Neuron (in vitro differentiated cells): Measurements from ENCODE around the gene MYH10.
A peak's percentile ranks its signal among the peaks of the same experiment; 100 is the strongest.

Experiments used
- H2AFZ ChIP-seq: one replicate; pipeline ENCODE4 v1.6.1; 2013; ENCODE audit warnings: low read depth, mild to moderate bottlenecking, inconsistent platforms, low read length, moderate library complexity
- H3K27me3 ChIP-seq: one replicate; pipeline ENCODE4 v1.6.1; 2013; ENCODE audit warnings: low read length; ENCODE audit not compliant: insufficient read depth
- H3K36me3 ChIP-seq: one replicate; pipeline ENCODE4 v1.6.1; 2013; ENCODE audit warnings: low read length; ENCODE audit not compliant: insufficient read depth
- H3K4me1 ChIP-seq: one replicate; pipeline ENCODE4 v1.6.1; 2013; ENCODE audit warnings: low read length; ENCODE audit not compliant: insufficient read depth
- H3K4me3 ChIP-seq: 2 replicates; pipeline ENCODE4 v1.5.1; 2013; ENCODE audit warnings: mild to moderate bottlenecking, low read length, moderate library complexity
- H3K9me3 ChIP-seq: one replicate; pipeline ENCODE4 v1.6.1; 2013; ENCODE audit warnings: low read length

The MYH10 gene

GRCh38 chr17:8444494-8444893 is 186.0 kb downstream of the MYH10 start:
- no peak overlapping the region for H2AFZ ChIP-seq
- no peak overlapping the region for H3K4me3 ChIP-seq
- H3K36me3 ChIP-seq = peaks cover 24% of the 10 kb centered on the region
- no peaks in the 10 kb centered on the region for H3K27me3 ChIP-seq
- H3K4me1 ChIP-seq = peaks cover 15% of the 10 kb centered on the region
- H3K9me3 ChIP-seq = no peaks in the 10 kb centered on the region

GRCh38 chr17:8443756-8444155 is 186.8 kb downstream of the MYH10 start:
- no peaks in the 10 kb centered on the region for H3K27me3 ChIP-seq

GRCh38 chr17:8442310-8442709 is 188.2 kb downstream of the MYH10 start:
- no peak overlapping the region for H2AFZ ChIP-seq
- peaks cover 12% of the 10 kb centered on the region for H3K36me3 ChIP-seq
- H3K4me1 ChIP-seq = peaks cover 20% of the 10 kb centered on the region
- no peaks in the 10 kb centered on the region for H3K27me3 ChIP-seq
- no peak overlapping the region for H3K4me3 ChIP-seq
- no peaks in the 10 kb centered on the region for H3K9me3 ChIP-seq

More at GRCh38 chr17:8443756-8444155, 186.8 kb downstream of the MYH10 start:
- peaks cover 18% of the 10 kb centered on the region for H3K36me3 ChIP-seq
- peaks cover 15% of the 10 kb centered on the region for H3K4me1 ChIP-seq
- no peaks in the 10 kb centered on the region for H3K9me3 ChIP-seq
- H2AFZ ChIP-seq = no peak overlapping the region
- H3K4me3 ChIP-seq = no peak overlapping the region

GRCh38 chr17:8441690-8442089 is 188.8 kb downstream of the MYH10 start:
- peaks cover 9% of the 10 kb centered on the region for H3K36me3 ChIP-seq
- H3K9me3 ChIP-seq = no peaks in the 10 kb centered on the region
- no peak overlapping the region for H3K4me3 ChIP-seq
- H2AFZ ChIP-seq = no peak overlapping the region
- H3K4me1 ChIP-seq = peaks cover 20% of the 10 kb centered on the region
- no peaks in the 10 kb centered on the region for H3K27me3 ChIP-seq

- H3K27me3 ChIP-seq = no peaks in the 10 kb centered on the region
- H3K9me3 ChIP-seq = no peaks in the 10 kb centered on the region
- peaks cover 3% of the 10 kb centered on the region for H3K36me3 ChIP-seq
- H2AFZ ChIP-seq = no peak overlapping the region
- no peak overlapping the region for H3K4me3 ChIP-seq
- peaks cover 24% of the 10 kb centered on the region for H3K4me1 ChIP-seq
Observed at GRCh38 chr17:8439681-8440080, 190.8 kb downstream of the MYH10 start.

- H3K4me3 ChIP-seq = no peak overlapping the region
- H2AFZ ChIP-seq = no peak overlapping the region
- H3K4me1 ChIP-seq = peaks cover 13% of the 10 kb centered on the region
- H3K9me3 ChIP-seq = no peaks in the 10 kb centered on the region
- no peaks in the 10 kb centered on the region for H3K27me3 ChIP-seq
- H3K36me3 ChIP-seq = no peaks in the 10 kb centered on the region
Observed at GRCh38 chr17:8438441-8438840, 192.1 kb downstream of the MYH10 start.

- H3K27me3 ChIP-seq = no peaks in the 10 kb centered on the region
- H2AFZ ChIP-seq = no peak overlapping the region
- H3K4me1 ChIP-seq = peaks cover 9% of the 10 kb centered on the region
Observed at GRCh38 chr17:8436844-8437171, 193.7 kb downstream of the MYH10 start.

GRCh38 chr17:8436169-8436843 is 194.2 kb downstream of the MYH10 start:
- Histone ChIP-seq H3K4me3 (peak overlapping the region; percentile 88), H3K36me3 (no peaks in the 10 kb centered on the region), H3K4me1 (peaks cover 9% of the 10 kb centered on the region), H3K9me3 (no peaks in the 10 kb centered on the region), H2AFZ (peak overlapping the region; percentile 89), H3K27me3 (no peaks in the 10 kb centered on the region)

More at GRCh38 chr17:8436844-8437171, 193.7 kb downstream of the MYH10 start:
- H3K9me3 ChIP-seq = no peaks in the 10 kb centered on the region
- no peaks in the 10 kb centered on the region for H3K36me3 ChIP-seq
- H3K4me3 ChIP-seq = peak overlapping the region; percentile 88

- Histone ChIP-seq H3K9me3 (no peaks in the 10 kb centered on the region), H3K4me3 (peak within 1 kb of the TSS; percentile 88), H3K27me3 (no peaks in the 10 kb centered on the region), H2AFZ (peak within 1 kb of the TSS; percentile 89), H3K36me3 (no peaks in the 10 kb centered on the region), H3K4me1 (peaks cover 9% of the 10 kb centered on the region)
Observed at GRCh38 chr17:8435245-8436168, 195.0 kb downstream of the MYH10 start, which contains the start of gene NDEL1. Gene NDEL1 (plus strand): TSS chr17:8435884. CDS start chr17:8444272, 8,388 bp downstream.

- Histone ChIP-seq H3K4me3 (no peak overlapping the region), H3K9me3 (no peaks in the 10 kb centered on the region), H3K4me1 (peaks cover 4% of the 10 kb centered on the region), H2AFZ (no peak overlapping the region), H3K36me3 (no peaks in the 10 kb centered on the region), H3K27me3 (peaks cover 4% of the 10 kb centered on the region)
Observed at GRCh38 chr17:8430966-8431365, 199.6 kb downstream of the MYH10 start.

- Histone ChIP-seq H3K36me3 (no peaks in the 10 kb centered on the region), H2AFZ (no peak overlapping the region), H3K27me3 (peaks cover 4% of the 10 kb centered on the region), H3K4me1 (peaks cover 7% of the 10 kb centered on the region), H3K4me3 (no peak overlapping the region), H3K9me3 (no peaks in the 10 kb centered on the region)
Observed at GRCh38 chr17:8426802-8427201, 203.7 kb downstream of the MYH10 start.

- no peaks in the 10 kb centered on the region for H3K9me3 ChIP-seq
- H3K27me3 ChIP-seq = peaks cover 4% of the 10 kb centered on the region
- no peak overlapping the region for H3K4me3 ChIP-seq
- H3K4me1 ChIP-seq = peaks cover 7% of the 10 kb centered on the region
- no peaks in the 10 kb centered on the region for H3K36me3 ChIP-seq
- no peak overlapping the region for H2AFZ ChIP-seq
Observed at GRCh38 chr17:8426094-8426720, 204.3 kb downstream of the MYH10 start.
